ENCODE data around the gene KPNB1. TPM values are rescaled to one million over a fixed set of nuclear protein-coding genes. Genes with fewer than 3 reads are reported as not detected.

Gene KPNB1
- total RNA-seq, 1 experiment from 2014 or later, result 386 TPM

Other genes with a start within 250 kb of the KPNB1 start
- 58.9 and 70.4 TPM in 2 replicates for gene NPEPPS, start 118.8 kb upstream of the KPNB1 start, total RNA-seq (2014; rRNA removed; shearing (Covaris generic))
- gene TBKBP1, start 44.2 kb downstream of the KPNB1 start, total RNA-seq (2014; rRNA removed; shearing (Covaris generic)), result 18.9 and 32.5 TPM in 2 replicates
- not detected in 2 replicates for gene TBX21, start 83.3 kb downstream of the KPNB1 start, total RNA-seq (2014; rRNA removed; shearing (Covaris generic))
- gene OSBPL7, start 171.9 kb downstream of the KPNB1 start, total RNA-seq (2014; rRNA removed; shearing (Covaris generic)), result 4.2 and 5.6 TPM in 2 replicates
- gene MRPL10, start 181.6 kb downstream of the KPNB1 start, total RNA-seq (2014; rRNA removed; shearing (Covaris generic)), result 75.4 and 95.6 TPM in 2 replicates
- gene LRRC46, start 181.8 kb downstream of the KPNB1 start, total RNA-seq (2014; rRNA removed; shearing (Covaris generic)), result 0.12 TPM in 1 of 2 replicates, not detected in the other
- 68.4 and 72.7 TPM in 2 replicates for gene SCRN2, start 191.4 kb downstream of the KPNB1 start, total RNA-seq (2014; rRNA removed; shearing (Covaris generic))
- gene SP6, start 201.2 kb downstream of the KPNB1 start, total RNA-seq (2014; rRNA removed; shearing (Covaris generic)), result 6.7 and 8.5 TPM in 2 replicates
- gene SP2, start 246.3 kb downstream of the KPNB1 start, total RNA-seq (2014; rRNA removed; shearing (Covaris generic)), result 0.68 and 0.71 TPM in 2 replicates

Data from G401 (cell line).